Natural killer cell (primary cell): ENCODE results near the gene DDR1. TPM values are rescaled to one million over a fixed set of nuclear protein-coding genes. Genes with fewer than 3 reads are reported as not detected.

Source experiments
- ATAC-seq, 3 donors: fragments of 150-1000 bp in 2 of 3; fragments of 200-7000 bp in 1 of 3; cut with Tn5 transposase; 1 replicate in 1 of 3; 2 replicates in 2 of 3; pipeline ENCODE4 v1.10.0; 2021; ENCODE audit warnings: mild to moderate bottlenecking in 2 of 3, moderate library complexity in 2 of 3
- DNase-seq, 2 donors: peaks; one replicate each; pipeline versions ENCODE4 v3.0.0 to v3.0.0-alpha.2; 2013 to 2021; ENCODE audit warnings: mixed read lengths in 1 of 2
- H3K27ac ChIP-seq: one replicate; pipeline ENCODE4 v1.5.1; 2013; ENCODE audit warnings: mild to moderate bottlenecking, low read length
- H3K27me3 ChIP-seq: one replicate; pipeline ENCODE4 v1.6.1; 2013; ENCODE audit warnings: low read length; ENCODE audit not compliant: control insufficient read depth, insufficient read depth
- H3K36me3 ChIP-seq: one replicate; pipeline ENCODE4 v1.6.1; 2013; ENCODE audit warnings: low read length; ENCODE audit not compliant: control insufficient read depth, insufficient read depth
- H3K4me1 ChIP-seq: one replicate; pipeline ENCODE4 v1.6.1; 2013; ENCODE audit warnings: low read length; ENCODE audit not compliant: control insufficient read depth, insufficient read depth
- H3K4me3 ChIP-seq: one replicate; pipeline ENCODE4 v1.5.1; 2013; ENCODE audit warnings: low read length
- H3K9me3 ChIP-seq: one replicate; pipeline ENCODE4 v1.6.1; 2013; ENCODE audit warnings: low read length; ENCODE audit not compliant: control insufficient read depth, insufficient read depth
- H3K27ac Mint-ChIP-seq, 2 donors: one replicate each; pipeline ENCODE4 v1.8.0; 2022; ENCODE audit warnings: mild to moderate bottlenecking in 2 of 2, mixed read lengths in 2 of 2, moderate library complexity in 1 of 2
- H3K27me3 Mint-ChIP-seq, 2 donors: one replicate each; pipeline ENCODE4 v1.8.0; 2022; ENCODE audit warnings: low read depth in 2 of 2, mixed read lengths in 2 of 2
- H3K36me3 Mint-ChIP-seq: one replicate; pipeline ENCODE4 v1.8.0; 2022; ENCODE audit warnings: mixed read lengths
- H3K4me1 Mint-ChIP-seq, 2 donors: one replicate each; pipeline ENCODE4 v1.8.0; 2022; ENCODE audit warnings: mixed read lengths in 2 of 2
- H3K4me3 Mint-ChIP-seq: one replicate; pipeline ENCODE4 v1.8.0; 2022; ENCODE audit warnings: mild to moderate bottlenecking, moderate library complexity, mixed read lengths
- H3K9me3 Mint-ChIP-seq, 2 donors: one replicate each; pipeline ENCODE4 v1.8.0; 2022; ENCODE audit warnings: mixed read lengths in 2 of 2
- CTCF ChIP-seq: fragments of 200-600 bp; IDR thresholded peaks from one replicate; pipeline ENCODE4 v1.8.0; 2022; ENCODE audit warnings: antibody characterized with exemption
- WGBS: methylation state at CpG from one replicate; pipeline ENCODE4 v1.1.7; 2013; ENCODE audit warnings: missing lambda C conversion rate; ENCODE audit not compliant: insufficient coverage; 5-methylcytosine and 5-hydroxymethylcytosine counted together
- intact Hi-C: fragments of 100-400 bp; cut with micrococcal nuclease; formaldehyde crosslinking; loops from one replicate; pipeline ENCODE4 v1.14.2; 2022
- total RNA-seq, 4 donors: library from RNA; stranded (reverse); fragments of 120-200 nt in 1 of 4; gene quantifications; one replicate each; pipeline versions ENCODE4 v1.2.3 to v1.2.4, GENCODE V29; 2013 to 2022

The DDR1 gene
- total RNA-seq, 3 donors from 2014 or later (not counting 1 experiment from before 2014, with no cell fraction given): 2.6 to 7.4 (median 5.2) TPM

- H3K27me3 ChIP-seq: peaks cover 5% of the 10 kb centered on the region
- no peak for ATAC-seq
Measured at GRCh38 chr6:30945281-30945680, 61.0 kb downstream of the DDR1 start.

GRCh38 chr6:30947231-30947630, 62.9 kb downstream of the DDR1 start:
- H3K36me3 Mint-ChIP-seq: no peaks in the 10 kb centered on the region
- no peaks in the 10 kb centered on the region for H3K36me3 ChIP-seq
- TF ChIP-seq CTCF: no peak
- peaks cover 66 to 84% of the 10 kb centered on the region in 2 donors for H3K27me3 Mint-ChIP-seq
- H3K4me3 ChIP-seq: no peak overlapping the region
- WGBS: 89% methylated on average over 4 of the region's 4 CpGs
- DNase-seq: no peak
- intact Hi-C loops: no loop called here
- H3K9me3 Mint-ChIP-seq: peaks cover 0 to 5% of the 10 kb centered on the region in 2 donors
- H3K27ac ChIP-seq: no peak overlapping the region
- H3K9me3 ChIP-seq: no peaks in the 10 kb centered on the region
- no peaks in the 10 kb centered on the region for H3K4me1 Mint-ChIP-seq
- no peak for ATAC-seq
- no peaks in the 10 kb centered on the region for H3K4me1 ChIP-seq
- H3K27me3 ChIP-seq: peaks cover 5% of the 10 kb centered on the region
- no peak overlapping the region for H3K27ac Mint-ChIP-seq
- no peak overlapping the region for H3K4me3 Mint-ChIP-seq

More at GRCh38 chr6:30945281-30945680, 61.0 kb downstream of the DDR1 start:
- Histone ChIP-seq H3K4me1 (no peaks in the 10 kb centered on the region), H3K4me3 (no peak overlapping the region), H3K27ac (no peak overlapping the region), H3K36me3 (no peaks in the 10 kb centered on the region), H3K9me3 (no peaks in the 10 kb centered on the region)
- H3K36me3 Mint-ChIP-seq: no peaks in the 10 kb centered on the region
- no peak overlapping the region for H3K4me3 Mint-ChIP-seq
- no peak for TF ChIP-seq CTCF
- no peak for DNase-seq
- no peak overlapping the region for H3K27ac Mint-ChIP-seq
- intact Hi-C loops: no loop called here
- H3K4me1 Mint-ChIP-seq: no peaks in the 10 kb centered on the region
- peaks cover 0 to 2% of the 10 kb centered on the region in 2 donors for H3K9me3 Mint-ChIP-seq
- peaks cover 59 to 84% of the 10 kb centered on the region in 2 donors for H3K27me3 Mint-ChIP-seq
- 89% methylated on average over 3 of the region's 5 CpGs for WGBS

GRCh38 chr6:30948811-30949210, 64.5 kb downstream of the DDR1 start:
- Mint-ChIP-seq H3K27me3 (peaks cover 68 to 84% of the 10 kb centered on the region in 2 donors), H3K36me3 (no peaks in the 10 kb centered on the region), H3K4me1 (no peaks in the 10 kb centered on the region), H3K4me3 (no peak overlapping the region), H3K27ac (no peak overlapping the region), H3K9me3 (peaks cover 0 to 5% of the 10 kb centered on the region in 2 donors)
- H3K4me3 ChIP-seq: no peak overlapping the region
- intact Hi-C loops: no loop called here
- DNase-seq: no peak
- TF ChIP-seq CTCF: no peak
- ATAC-seq: no peak
- WGBS: 95% methylated on average over 6 of the region's 6 CpGs
- H3K27ac ChIP-seq: no peak overlapping the region
- H3K9me3 ChIP-seq: no peaks in the 10 kb centered on the region
- no peaks in the 10 kb centered on the region for H3K27me3 ChIP-seq
- no peaks in the 10 kb centered on the region for H3K36me3 ChIP-seq
- no peaks in the 10 kb centered on the region for H3K4me1 ChIP-seq

Other genes with a start within 250 kb of the DDR1 start
- 10 to 100 TPM; 39.4 to 51.4 (median 50.9) TPM for gene C6orf136, start 237.4 kb upstream of the DDR1 start, total RNA-seq
- 10 to 100 TPM; 27.3 to 35.7 (median 27.7) TPM for gene DHX16, start 211.5 kb upstream of the DDR1 start, total RNA-seq
- 100 to 1,000 TPM; 183 to 260 (median 219) TPM for gene PPP1R18, start 197.9 kb upstream of the DDR1 start, total RNA-seq
- gene NRM, start 193.5 kb upstream of the DDR1 start, total RNA-seq: 1 to 10 TPM; 7.4 to 8.9 (median 8.7) TPM
- 10 to 100 TPM; 61.2 to 77.0 (median 64.5) TPM for gene MDC1, start 167.2 kb upstream of the DDR1 start, total RNA-seq
- gene TUBB, start 164.2 kb upstream of the DDR1 start, total RNA-seq: 100 to 1,000 TPM; 121 to 168 (median 127) TPM
- gene FLOT1, start 141.8 kb upstream of the DDR1 start, total RNA-seq: 100 to 1,000 TPM in 1 of 3 donors, 10 to 100 TPM in 2; 73.1 to 113 (median 94.2) TPM
- 100 to 1,000 TPM in 1 of 3 donors, 10 to 100 TPM in 2; 39.7 to 105 (median 66.5) TPM for gene IER3, start 140.0 kb upstream of the DDR1 start, total RNA-seq
- 10 to 100 TPM; 13.5 to 17.9 (median 15.7) TPM for gene GTF2H4, start 23.7 kb downstream of the DDR1 start, total RNA-seq
- gene VARS2, start 29.7 kb downstream of the DDR1 start, total RNA-seq: 10 to 100 TPM; 16.9 to 36.7 (median 24.5) TPM
- not detected for gene SFTA2, start 47.7 kb downstream of the DDR1 start, total RNA-seq
- gene MUCL3, start 56.5 kb downstream of the DDR1 start, total RNA-seq: not detected
- gene MUC21, start 99.2 kb downstream of the DDR1 start, total RNA-seq: not detected
- not detected for gene MUC22, start 126.0 kb downstream of the DDR1 start, total RNA-seq
- gene C6orf15, start 228.1 kb downstream of the DDR1 start, total RNA-seq: not detected
- gene PSORS1C1, start 230.3 kb downstream of the DDR1 start, total RNA-seq: not detected
- not detected for gene CDSN, start 235.9 kb downstream of the DDR1 start, total RNA-seq